ENCODE data around the gene CXCL14.
"Not testable (repeated sequence)": the region's sequence is repeated elsewhere in the genome, so short reads cannot be mapped to it uniquely, and the experiment has no call there.

Gene CXCL14

GRCh38 chr5:135541807-135542502 is 36.8 kb downstream of the CXCL14 start:
- no peak for DNase-seq

- DNase-seq, result no peak
These were observed 39.3 kb downstream of the CXCL14 start for GRCh38 chr5:135539430-135540005.

GRCh38 chr5:135538261-135538660 is 40.5 kb downstream of the CXCL14 start:
- no peak for DNase-seq

GRCh38 chr5:135537745-135538144 is 41.0 kb downstream of the CXCL14 start:
- DNase-seq, result no peak

- DNase-seq, result no peak
These were observed 41.5 kb downstream of the CXCL14 start for GRCh38 chr5:135537271-135537670.

- no peak for DNase-seq
These were observed 42.7 kb downstream of the CXCL14 start, which contains the start of gene NEUROG1 for GRCh38 chr5:135535820-135536801. NEUROG1 (minus strand) TSS chr5:135535964; CDS start chr5:135535690, 274 bp downstream.

GRCh38 chr5:135535420-135535819 is 43.4 kb downstream of the CXCL14 start:
- DNase-seq, result no peak

- no peak for DNase-seq
These were observed 44.0 kb downstream of the CXCL14 start for GRCh38 chr5:135534609-135535419.

- no peak for DNase-seq
These were observed 45.0 kb downstream of the CXCL14 start for GRCh38 chr5:135533794-135534193.

- no peak for DNase-seq
These were observed 45.5 kb downstream of the CXCL14 start for GRCh38 chr5:135533334-135533733.

- DNase-seq, result not testable (repeated sequence)
These were observed 49.2 kb downstream of the CXCL14 start for GRCh38 chr5:135529576-135529975.

- DNase-seq, result no peak
These were observed 51.9 kb downstream of the CXCL14 start for GRCh38 chr5:135526924-135527323.

- no peak for DNase-seq
These were observed 56.8 kb downstream of the CXCL14 start for GRCh38 chr5:135521964-135522363.

Data from fibroblast of upper back skin (primary cell).